IMR-90 (cell line): Measurements from ENCODE around the gene RSAD1.

Experiments
- CEBPB ChIP-seq: IDR thresholded peaks from 2 replicates; pipeline ENCODE4 v1.6.1; 2012; ENCODE audit warnings: low read depth, low read length, improper control_type of control experiment
- MAZ ChIP-seq: IDR thresholded peaks from 2 replicates; pipeline ENCODE4 v1.6.1; 2012; ENCODE audit warnings: low read depth, mild to moderate bottlenecking, low read length, improper control_type of control experiment, moderate library complexity, borderline replicate concordance
- MXI1 ChIP-seq: IDR thresholded peaks from 2 replicates; pipeline ENCODE4 v1.6.1; 2012; ENCODE audit warnings: low read depth, mild to moderate bottlenecking, low read length, moderate library complexity, borderline replicate concordance
- NFE2L2 ChIP-seq: fragments of 150-350 bp; IDR thresholded peaks from 2 replicates; pipeline ENCODE4 v1.6.1; 2016; ENCODE audit warnings: low read depth, mild to moderate bottlenecking, low read length
- POLR2A ChIP-seq: IDR thresholded peaks from 2 replicates; pipeline ENCODE4 v1.6.1; 2012; ENCODE audit warnings: mild to moderate bottlenecking, low read depth, low read length
- RAD21 ChIP-seq: IDR thresholded peaks from 2 replicates; pipeline ENCODE4 v1.6.1; 2012; ENCODE audit warnings: low read length, improper control_type of control experiment
- RCOR1 ChIP-seq: IDR thresholded peaks from 2 replicates; pipeline ENCODE4 v1.6.1; 2012; ENCODE audit warnings: mild to moderate bottlenecking, low read length, improper control_type of control experiment; ENCODE audit not compliant: insufficient replicate concordance
- SMC3 ChIP-seq: fragments of 150-350 bp; IDR thresholded peaks from 2 replicates; pipeline ENCODE4 v1.6.1; 2016; ENCODE audit warnings: low read depth, mild to moderate bottlenecking, antibody characterized with exemption, low read length, moderate library complexity
- TF ChIP-seq, protein P1 (sequence below): conservative IDR thresholded peaks from 2 replicates; pipeline ENCODE4 v1.5.1; 2012; ENCODE audit warnings: mild to moderate bottlenecking, low read depth, low read length, improper control_type of control experiment
- TF ChIP-seq, protein P2 (sequence below): fragments of 150-350 bp; IDR thresholded peaks from 2 replicates; pipeline ENCODE4 v1.6.1; 2017; ENCODE audit warnings: mild to moderate bottlenecking, antibody characterized with exemption, low read length, low read depth
- TF ChIP-seq, protein P3 (sequence below): fragments of 150-350 bp; IDR thresholded peaks from 2 replicates; pipeline ENCODE4 v1.6.1; 2016; ENCODE audit warnings: low read depth, mild to moderate bottlenecking, low read length, moderate library complexity, borderline replicate concordance

DNA sequence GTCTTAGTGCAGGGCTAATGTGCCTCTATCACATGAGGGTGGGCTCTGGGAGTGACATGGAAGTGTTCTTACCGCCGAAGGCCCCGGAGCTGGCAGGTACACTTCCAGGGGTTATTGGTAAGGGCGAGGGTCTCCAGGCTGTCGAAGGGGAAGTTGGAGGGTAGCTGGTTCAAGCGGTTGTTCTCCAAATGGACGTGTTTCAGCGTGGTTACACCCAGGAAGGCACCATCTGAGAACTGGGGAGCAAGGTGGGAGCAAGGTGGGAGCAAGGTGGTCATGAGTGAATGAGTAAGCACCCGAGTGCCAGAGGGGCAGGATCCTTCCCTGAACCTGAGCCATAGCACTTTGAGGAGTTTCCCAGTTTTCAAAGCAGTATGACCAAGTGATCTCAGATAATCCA lies 13.0 kb upstream of the RSAD1 start:
- TF ChIP-seq, protein P1, sequence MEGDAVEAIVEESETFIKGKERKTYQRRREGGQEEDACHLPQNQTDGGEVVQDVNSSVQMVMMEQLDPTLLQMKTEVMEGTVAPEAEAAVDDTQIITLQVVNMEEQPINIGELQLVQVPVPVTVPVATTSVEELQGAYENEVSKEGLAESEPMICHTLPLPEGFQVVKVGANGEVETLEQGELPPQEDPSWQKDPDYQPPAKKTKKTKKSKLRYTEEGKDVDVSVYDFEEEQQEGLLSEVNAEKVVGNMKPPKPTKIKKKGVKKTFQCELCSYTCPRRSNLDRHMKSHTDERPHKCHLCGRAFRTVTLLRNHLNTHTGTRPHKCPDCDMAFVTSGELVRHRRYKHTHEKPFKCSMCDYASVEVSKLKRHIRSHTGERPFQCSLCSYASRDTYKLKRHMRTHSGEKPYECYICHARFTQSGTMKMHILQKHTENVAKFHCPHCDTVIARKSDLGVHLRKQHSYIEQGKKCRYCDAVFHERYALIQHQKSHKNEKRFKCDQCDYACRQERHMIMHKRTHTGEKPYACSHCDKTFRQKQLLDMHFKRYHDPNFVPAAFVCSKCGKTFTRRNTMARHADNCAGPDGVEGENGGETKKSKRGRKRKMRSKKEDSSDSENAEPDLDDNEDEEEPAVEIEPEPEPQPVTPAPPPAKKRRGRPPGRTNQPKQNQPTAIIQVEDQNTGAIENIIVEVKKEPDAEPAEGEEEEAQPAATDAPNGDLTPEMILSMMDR, result no peak
- TF ChIP-seq RAD21, result no peak
- no peak for TF ChIP-seq MAZ
- TF ChIP-seq POLR2A, result no peak
- no peak for TF ChIP-seq SMC3
- TF ChIP-seq MXI1, result no peak
- TF ChIP-seq, protein P2, sequence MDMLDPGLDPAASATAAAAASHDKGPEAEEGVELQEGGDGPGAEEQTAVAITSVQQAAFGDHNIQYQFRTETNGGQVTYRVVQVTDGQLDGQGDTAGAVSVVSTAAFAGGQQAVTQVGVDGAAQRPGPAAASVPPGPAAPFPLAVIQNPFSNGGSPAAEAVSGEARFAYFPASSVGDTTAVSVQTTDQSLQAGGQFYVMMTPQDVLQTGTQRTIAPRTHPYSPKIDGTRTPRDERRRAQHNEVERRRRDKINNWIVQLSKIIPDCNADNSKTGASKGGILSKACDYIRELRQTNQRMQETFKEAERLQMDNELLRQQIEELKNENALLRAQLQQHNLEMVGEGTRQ, result no peak
- TF ChIP-seq CEBPB, result no peak
- TF ChIP-seq RCOR1, result no peak
- TF ChIP-seq, protein P3, sequence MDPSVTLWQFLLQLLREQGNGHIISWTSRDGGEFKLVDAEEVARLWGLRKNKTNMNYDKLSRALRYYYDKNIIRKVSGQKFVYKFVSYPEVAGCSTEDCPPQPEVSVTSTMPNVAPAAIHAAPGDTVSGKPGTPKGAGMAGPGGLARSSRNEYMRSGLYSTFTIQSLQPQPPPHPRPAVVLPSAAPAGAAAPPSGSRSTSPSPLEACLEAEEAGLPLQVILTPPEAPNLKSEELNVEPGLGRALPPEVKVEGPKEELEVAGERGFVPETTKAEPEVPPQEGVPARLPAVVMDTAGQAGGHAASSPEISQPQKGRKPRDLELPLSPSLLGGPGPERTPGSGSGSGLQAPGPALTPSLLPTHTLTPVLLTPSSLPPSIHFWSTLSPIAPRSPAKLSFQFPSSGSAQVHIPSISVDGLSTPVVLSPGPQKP, result no peak
- no peak for TF ChIP-seq NFE2L2
